ENCODE results near the gene LSS.

DNA sequence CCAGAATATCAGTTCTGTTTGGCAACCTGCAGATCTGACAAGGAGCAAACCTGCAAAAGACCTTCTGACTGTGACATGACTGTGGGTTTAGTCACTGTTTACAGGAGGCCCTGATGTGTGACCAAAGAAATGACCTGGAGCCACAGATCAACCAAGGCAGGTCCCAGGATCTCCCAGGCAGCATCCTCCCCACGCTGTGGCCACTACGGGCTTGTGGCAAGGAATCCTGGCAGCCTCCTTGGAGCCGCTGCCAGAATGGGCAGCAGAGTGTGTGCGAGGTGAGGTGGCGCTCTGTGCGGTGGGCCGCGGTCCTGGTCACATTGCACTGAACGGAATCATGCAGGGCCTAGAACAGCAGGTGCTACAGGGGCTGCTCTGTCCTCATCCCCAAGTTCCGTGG, 40.9 kb upstream of the LSS start:
- TF ChIP-seq, protein P1, sequence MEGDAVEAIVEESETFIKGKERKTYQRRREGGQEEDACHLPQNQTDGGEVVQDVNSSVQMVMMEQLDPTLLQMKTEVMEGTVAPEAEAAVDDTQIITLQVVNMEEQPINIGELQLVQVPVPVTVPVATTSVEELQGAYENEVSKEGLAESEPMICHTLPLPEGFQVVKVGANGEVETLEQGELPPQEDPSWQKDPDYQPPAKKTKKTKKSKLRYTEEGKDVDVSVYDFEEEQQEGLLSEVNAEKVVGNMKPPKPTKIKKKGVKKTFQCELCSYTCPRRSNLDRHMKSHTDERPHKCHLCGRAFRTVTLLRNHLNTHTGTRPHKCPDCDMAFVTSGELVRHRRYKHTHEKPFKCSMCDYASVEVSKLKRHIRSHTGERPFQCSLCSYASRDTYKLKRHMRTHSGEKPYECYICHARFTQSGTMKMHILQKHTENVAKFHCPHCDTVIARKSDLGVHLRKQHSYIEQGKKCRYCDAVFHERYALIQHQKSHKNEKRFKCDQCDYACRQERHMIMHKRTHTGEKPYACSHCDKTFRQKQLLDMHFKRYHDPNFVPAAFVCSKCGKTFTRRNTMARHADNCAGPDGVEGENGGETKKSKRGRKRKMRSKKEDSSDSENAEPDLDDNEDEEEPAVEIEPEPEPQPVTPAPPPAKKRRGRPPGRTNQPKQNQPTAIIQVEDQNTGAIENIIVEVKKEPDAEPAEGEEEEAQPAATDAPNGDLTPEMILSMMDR (conservative IDR thresholded peaks at IDR 0.05; ENCODE audit: low read depth, low read length) = no peak
- TF ChIP-seq EZH2 (IDR thresholded peaks at IDR 0.05; ENCODE audit: borderline replicate concordance, low read depth, low read length, poor library complexity, severe bottlenecking) = no peak
